GM12891 (cell line): ENCODE data around the gene NDUFS2.

Experiments used
- POLR2A ChIP-seq: IDR thresholded peaks from 2 replicates; pipeline ENCODE4 v1.6.1; 2011; ENCODE audit warnings: low read depth, low read length, control low read depth
- POLR2AphosphoS5 ChIP-seq: IDR thresholded peaks from 2 replicates; pipeline ENCODE4 v1.6.1; 2011; ENCODE audit warnings: low read depth, low read length, control low read depth
- POU2F2 ChIP-seq: IDR thresholded peaks from 2 replicates; pipeline ENCODE4 v1.6.1; 2011; ENCODE audit warnings: low read depth, mild to moderate bottlenecking, control low read depth, low read length, moderate library complexity
- SPI1 ChIP-seq: IDR thresholded peaks from 2 replicates; pipeline ENCODE4 v1.6.1; 2011; ENCODE audit warnings: low read depth, low read length, control low read depth
- TAF1 ChIP-seq: IDR thresholded peaks from 2 replicates; pipeline ENCODE4 v1.6.1; 2011; ENCODE audit warnings: low read depth, low read length, control low read depth

DNA sequence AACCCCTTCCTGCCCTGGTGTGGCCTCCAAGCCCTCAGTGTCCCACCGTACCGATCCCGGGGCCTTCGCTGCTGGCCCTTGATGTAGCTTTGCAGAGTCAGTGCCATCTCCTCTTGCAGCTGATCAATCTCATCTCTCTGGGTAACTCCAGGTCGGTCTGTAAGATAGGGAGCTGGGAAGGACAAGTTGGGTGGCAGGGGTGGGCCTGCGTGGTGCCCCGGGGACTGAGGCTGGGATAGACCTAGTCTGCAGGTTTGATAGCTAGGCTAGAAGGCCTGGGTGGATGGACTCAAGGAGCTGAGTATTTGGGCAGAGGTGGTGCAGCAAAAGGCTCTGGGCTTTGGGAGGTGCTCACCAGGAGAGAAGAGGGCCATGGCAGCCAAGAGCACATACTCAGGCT lies 28.6 kb downstream of the NDUFS2 start:
- TF ChIP-seq POLR2A, result no peak
- TF ChIP-seq POU2F2, result no peak
- no peak for TF ChIP-seq POLR2AphosphoS5
- no peak for TF ChIP-seq SPI1
- no peak for TF ChIP-seq TAF1
